HL-60 (cell line): Measurements from ENCODE around the gene HCRTR1.

ENCODE experiments used
- DNase-seq, 2 experiments: peaks; one replicate each; pipeline ENCODE4 v3.0.0-alpha.2; 2010 to 2020; ENCODE audit warnings: low read depth in 1 of 2, low spot score in 1 of 2
- H3K27ac ChIP-seq: fragments of 250-450 bp; sonication (Bioruptor Pico); replicated peaks from 2 replicates; pipeline ENCODE4 v1.5.1; 2020; ENCODE audit warnings: mild to moderate bottlenecking, moderate library complexity
- H3K27me3 ChIP-seq: fragments of 250-450 bp; sonication (Bioruptor Pico); 2 replicates; pipeline ENCODE4 v1.5.1; 2021; ENCODE audit warnings: mild to moderate bottlenecking, moderate library complexity; ENCODE audit not compliant: insufficient read depth, poor library complexity, severe bottlenecking
- H3K4me3 ChIP-seq: replicated peaks from 2 replicates; pipeline ENCODE4 v1.5.1; 2011; ENCODE audit warnings: mild to moderate bottlenecking, control low read depth, low read length; ENCODE audit not compliant: insufficient read depth
- GABPA ChIP-seq: IDR thresholded peaks from 2 replicates; pipeline ENCODE4 v1.6.1; 2012; ENCODE audit warnings: low read depth
- POLR2AphosphoS5 ChIP-seq: IDR thresholded peaks from 2 replicates; pipeline ENCODE4 v1.6.1; 2012; ENCODE audit warnings: low read depth
- REST ChIP-seq: IDR thresholded peaks from 2 replicates; pipeline ENCODE4 v1.6.1; 2012; ENCODE audit warnings: low read depth; ENCODE audit not compliant: insufficient replicate concordance
- SPI1 ChIP-seq: IDR thresholded peaks from 2 replicates; pipeline ENCODE4 v1.6.1; 2012; ENCODE audit warnings: low read depth, mild to moderate bottlenecking, borderline replicate concordance
- TF ChIP-seq, protein P1 (sequence below): IDR thresholded peaks from one replicate; pipeline ENCODE4 v1.5.1; 2011; ENCODE audit warnings: low read length, control low read depth, inconsistent platforms; ENCODE audit not compliant: insufficient read depth

Gene HCRTR1

DNA sequence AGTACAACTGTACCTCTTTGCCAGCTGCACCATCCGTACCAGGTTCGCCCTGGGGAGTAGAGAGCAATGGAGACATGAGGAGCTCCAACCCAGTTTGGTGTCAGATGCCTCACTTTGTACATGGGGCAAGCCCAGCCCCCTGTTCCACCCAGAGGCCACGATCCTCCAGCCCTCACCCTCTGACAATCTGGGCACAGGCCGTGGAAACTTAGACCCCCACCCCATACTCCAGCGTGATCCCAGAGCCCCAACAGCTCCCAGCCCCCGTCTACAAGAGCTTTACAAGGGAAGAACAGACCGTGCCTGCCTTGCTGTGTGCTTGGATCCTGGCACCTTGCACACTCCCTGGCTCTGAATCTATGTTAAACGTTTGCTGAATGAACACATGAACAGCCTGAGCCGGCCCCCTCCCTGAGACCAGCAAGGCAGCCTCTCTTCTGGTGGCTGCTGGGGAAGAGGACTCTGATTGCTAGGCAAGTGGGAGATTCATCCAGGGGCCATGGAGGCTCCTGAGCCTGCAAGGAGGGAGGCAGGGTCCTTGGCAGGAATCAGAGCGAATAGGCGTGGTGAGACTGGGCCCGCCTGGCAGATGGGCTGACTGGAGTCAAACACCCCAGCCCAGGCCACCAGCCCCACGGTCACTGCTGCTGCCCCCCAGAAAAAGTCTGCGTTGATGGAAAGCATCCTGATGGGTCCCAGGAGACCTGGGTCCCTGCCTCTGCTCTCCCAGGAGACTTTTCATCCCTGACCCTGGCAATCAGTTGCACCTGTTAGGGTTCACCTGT, 39.7 kb downstream of the HCRTR1 start:
- no peaks in the 10 kb centered on the region for H3K27me3 ChIP-seq
- DNase-seq: no peak
- H3K4me3 ChIP-seq: no peak overlapping the region
- H3K27ac ChIP-seq: no peak overlapping the region
- TF ChIP-seq POLR2AphosphoS5 (no peak), REST (no peak), GABPA (no peak), SPI1 (no peak)
- TF ChIP-seq, protein P1, sequence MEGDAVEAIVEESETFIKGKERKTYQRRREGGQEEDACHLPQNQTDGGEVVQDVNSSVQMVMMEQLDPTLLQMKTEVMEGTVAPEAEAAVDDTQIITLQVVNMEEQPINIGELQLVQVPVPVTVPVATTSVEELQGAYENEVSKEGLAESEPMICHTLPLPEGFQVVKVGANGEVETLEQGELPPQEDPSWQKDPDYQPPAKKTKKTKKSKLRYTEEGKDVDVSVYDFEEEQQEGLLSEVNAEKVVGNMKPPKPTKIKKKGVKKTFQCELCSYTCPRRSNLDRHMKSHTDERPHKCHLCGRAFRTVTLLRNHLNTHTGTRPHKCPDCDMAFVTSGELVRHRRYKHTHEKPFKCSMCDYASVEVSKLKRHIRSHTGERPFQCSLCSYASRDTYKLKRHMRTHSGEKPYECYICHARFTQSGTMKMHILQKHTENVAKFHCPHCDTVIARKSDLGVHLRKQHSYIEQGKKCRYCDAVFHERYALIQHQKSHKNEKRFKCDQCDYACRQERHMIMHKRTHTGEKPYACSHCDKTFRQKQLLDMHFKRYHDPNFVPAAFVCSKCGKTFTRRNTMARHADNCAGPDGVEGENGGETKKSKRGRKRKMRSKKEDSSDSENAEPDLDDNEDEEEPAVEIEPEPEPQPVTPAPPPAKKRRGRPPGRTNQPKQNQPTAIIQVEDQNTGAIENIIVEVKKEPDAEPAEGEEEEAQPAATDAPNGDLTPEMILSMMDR: no peak

DNA sequence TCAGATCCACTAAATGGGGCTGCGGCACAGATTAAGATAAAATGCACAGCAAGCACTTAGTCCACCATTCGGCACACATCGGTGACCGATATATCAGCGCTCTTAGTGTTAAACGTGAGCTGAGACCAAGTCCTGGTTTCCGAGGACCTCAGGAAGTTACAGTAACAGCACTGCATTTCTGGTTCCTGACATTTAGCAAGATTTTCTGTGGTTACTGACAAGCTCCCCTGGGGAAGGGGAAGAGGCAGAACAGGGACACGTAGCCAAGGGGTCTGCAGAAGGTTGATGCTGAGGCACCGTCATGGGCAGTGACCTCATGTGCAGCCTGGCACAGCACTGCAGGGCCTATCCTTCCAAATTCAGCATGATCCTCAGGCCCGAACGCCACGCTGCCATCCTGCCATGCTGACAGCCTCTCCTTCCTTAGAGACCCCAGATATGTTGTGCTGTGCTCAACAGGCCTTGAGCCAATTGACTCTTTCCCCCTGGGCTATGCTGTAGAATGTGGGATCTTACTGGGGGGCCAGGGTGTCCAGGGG, 40.6 kb downstream of the HCRTR1 start:
- Histone ChIP-seq H3K4me3 (no peak overlapping the region), H3K27ac (peak overlapping the region; percentile 32), H3K27me3 (no peaks in the 10 kb centered on the region)
- TF ChIP-seq, protein P1: no peak
- TF ChIP-seq SPI1 (no peak), GABPA (no peak), POLR2AphosphoS5 (no peak), REST (no peak)
- DNase-seq: peak in 1 of 2 experiments; percentile 54

DNA sequence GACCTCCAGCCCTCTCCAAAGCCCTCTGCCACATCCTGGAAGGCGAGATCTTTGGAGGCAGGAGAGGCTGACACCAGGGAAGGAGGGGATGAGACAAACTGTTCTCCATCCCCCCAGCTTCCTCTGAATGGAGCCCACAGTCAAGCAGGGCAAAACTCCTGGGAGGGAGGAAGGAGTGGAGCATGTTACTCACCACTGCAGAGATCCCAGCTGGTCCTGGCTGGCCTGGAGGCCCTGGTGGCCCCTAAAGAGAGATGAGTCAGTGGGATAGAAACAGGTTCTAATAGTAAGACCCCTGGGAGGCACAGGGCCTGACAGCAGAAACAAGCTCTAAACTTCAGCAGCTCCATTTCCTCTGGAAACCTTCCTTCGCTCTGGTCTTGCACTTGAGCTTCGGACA, 41.2 kb downstream of the HCRTR1 start:
- TF ChIP-seq REST (no peak), SPI1 (no peak), POLR2AphosphoS5 (no peak), GABPA (no peak)
- TF ChIP-seq, protein P1: no peak
- Histone ChIP-seq H3K4me3 (no peak overlapping the region), H3K27ac (peak overlapping the region; percentile 32), H3K27me3 (no peaks in the 10 kb centered on the region)
- DNase-seq: no peak
